H1 (cell line): Measurements from ENCODE around the gene VPS13A. TPM values are rescaled to one million over a fixed set of nuclear protein-coding genes. Genes with fewer than 3 reads are reported as not detected.
A peak's percentile ranks its signal among the peaks of the same experiment; 100 is the strongest.

Experiments used
- CTCF ChIA-PET: fragments of 300-600 bp; sonication (Branson Sonifier 250); formaldehyde crosslinking; loops from one replicate; lab custom pipeline; 2021; ENCODE audit not compliant: partially characterized antibody; lab: Charles Lee
- POLR2A ChIA-PET: fragments of 300-600 bp; sonication (Branson Sonifier 250); formaldehyde crosslinking; loops from one replicate; lab custom pipeline; 2021; ENCODE audit warnings: inconsistent platforms; ENCODE audit not compliant: partially characterized antibody; lab: Charles Lee
- DNase-seq, 2 experiments: peaks; one replicate each; pipeline versions ENCODE4 v3.0.0 to v3.0.0-alpha.2; 2010 to 2022; ENCODE audit warnings: low spot score in 2 of 2, low read depth in 1 of 2, mixed read lengths in 1 of 2
- FAIRE-seq: peaks from 2 replicates; lab custom pipeline; 2011; peaks lifted over from hg19 to GRCh38; lab: Jason Lieb, UNC
- H2AFZ ChIP-seq: 2 replicates; pipeline ENCODE4 v1.8.1; 2012; ENCODE audit warnings: low read length, inconsistent platforms
- H2AK5ac ChIP-seq: 2 replicates; pipeline ENCODE4 v1.6.1; 2013; ENCODE audit warnings: low read depth, low read length
- H2BK120ac ChIP-seq: replicated peaks from 2 replicates; pipeline ENCODE3; 2013; ENCODE audit warnings: low read depth, low read length, inconsistent platforms
- H2BK12ac ChIP-seq: 2 replicates; pipeline ENCODE4 v1.6.1; 2013; ENCODE audit warnings: low read depth, low read length
- H2BK15ac ChIP-seq: 2 replicates; pipeline ENCODE4 v1.6.1; 2013; ENCODE audit warnings: low read length
- H2BK20ac ChIP-seq: 2 replicates; pipeline ENCODE4 v1.6.1; 2013; ENCODE audit warnings: low read length
- H2BK5ac ChIP-seq: 2 replicates; pipeline ENCODE4 v1.6.1; 2013; ENCODE audit warnings: low read depth, low read length
- H3K14ac ChIP-seq: 2 replicates; pipeline ENCODE4 v1.6.1; 2013; ENCODE audit warnings: inconsistent platforms; ENCODE audit not compliant: insufficient read length
- H3K18ac ChIP-seq: 2 replicates; pipeline ENCODE4 v1.6.1; 2013; ENCODE audit warnings: low read length; ENCODE audit errors: extremely low read depth
- H3K23ac ChIP-seq: 2 replicates; pipeline ENCODE4 v1.6.1; 2013; ENCODE audit warnings: inconsistent platforms; ENCODE audit not compliant: insufficient read length
- H3K23me2 ChIP-seq: 2 replicates; pipeline ENCODE4 v1.6.1; 2013; ENCODE audit warnings: low read depth, low read length
- H3K27ac ChIP-seq: 2 replicates; pipeline ENCODE4 v1.6.1; 2011; ENCODE audit warnings: low read depth, low read length, inconsistent platforms
- H3K27me3 ChIP-seq, 4 experiments: replicated peaks in 1 of 4; 1 replicate in 1 of 4; 2 replicates in 3 of 4; pipeline versions ENCODE4 v1.6.1 to v1.8.1; 2011 to 2013; ENCODE audit warnings: low read length in 3 of 4, mild to moderate bottlenecking in 3 of 4, inconsistent platforms in 2 of 4, mixed read lengths in 2 of 4, moderate library complexity in 1 of 4; ENCODE audit not compliant: control insufficient read depth in 3 of 4, insufficient read depth in 3 of 4; ENCODE audit errors: extremely low read depth in 1 of 4
- H3K36me3 ChIP-seq, 4 experiments: 2 replicates each; pipeline versions ENCODE4 v1.6.1 to v1.8.1; 2011 to 2013; ENCODE audit warnings: mild to moderate bottlenecking in 4 of 4, low read length in 3 of 4, moderate library complexity in 2 of 4, control low read depth in 1 of 4, inconsistent platforms in 1 of 4; ENCODE audit not compliant: insufficient read depth in 4 of 4, control insufficient read depth in 2 of 4
- H3K4ac ChIP-seq: replicated peaks from 2 replicates; pipeline ENCODE3; 2013; ENCODE audit warnings: low read length, low read depth, mixed read lengths, inconsistent platforms; ENCODE audit not compliant: insufficient read length
- H3K4me1 ChIP-seq, 4 experiments: replicated peaks in 1 of 4; 1 replicate in 1 of 4; 2 replicates in 3 of 4; pipeline versions ENCODE4 v1.6.1 to v1.8.1; 2011 to 2013; ENCODE audit warnings: low read length in 3 of 4, inconsistent platforms in 2 of 4, mixed read lengths in 1 of 4; ENCODE audit not compliant: insufficient read depth in 4 of 4, control insufficient read depth in 3 of 4
- H3K4me2 ChIP-seq, 2 experiments: 2 replicates each; pipeline versions ENCODE4 v1.6.1 to v1.8.1; 2011 to 2013; ENCODE audit warnings: low read depth in 2 of 2, low read length in 2 of 2, control low read depth in 1 of 2, inconsistent platforms in 1 of 2, mild to moderate bottlenecking in 1 of 2; ENCODE audit not compliant: insufficient read depth in 1 of 2
- H3K4me3 ChIP-seq, 4 experiments: fragments of 200-600, 300-600 bp in 1 of 4; sonication (generic), shearing (Covaris generic), sonication (Bioruptor Twin) in 1 of 4; 2 replicates each; pipeline versions ENCODE4 v1.5.1 to v1.8.1; 2011 to 2016; ENCODE audit warnings: low read length in 4 of 4, low read depth in 3 of 4, control low read depth in 2 of 4, inconsistent platforms in 2 of 4, mild to moderate bottlenecking in 2 of 4, mixed read lengths in 1 of 4, moderate library complexity in 1 of 4; ENCODE audit not compliant: insufficient read depth in 2 of 4; ENCODE audit errors: extremely low read depth in 1 of 4
- H3K56ac ChIP-seq: replicated peaks from 2 replicates; pipeline ENCODE3; 2013; ENCODE audit warnings: low read depth, mild to moderate bottlenecking, mixed read lengths, low read length, inconsistent platforms; ENCODE audit not compliant: insufficient read length
- H3K79me1 ChIP-seq: 2 replicates; pipeline ENCODE4 v1.6.1; 2013; ENCODE audit warnings: low read depth, low read length, control low read depth
- H3K79me2 ChIP-seq, 2 experiments: 2 replicates each; pipeline versions ENCODE4 v1.6.1 to v1.8.1; 2012 to 2013; ENCODE audit warnings: low read length in 2 of 2, mild to moderate bottlenecking in 2 of 2, inconsistent platforms in 1 of 2; ENCODE audit not compliant: insufficient read depth in 2 of 2, control insufficient read depth in 1 of 2
- H3K9ac ChIP-seq, 4 experiments: replicated peaks in 1 of 4; 1 replicate in 1 of 4; 2 replicates in 3 of 4; pipeline versions ENCODE4 v1.6.1 to v1.8.1; 2011 to 2013; ENCODE audit warnings: low read depth in 3 of 4, low read length in 3 of 4, control low read depth in 2 of 4, mild to moderate bottlenecking in 2 of 4, moderate library complexity in 2 of 4, inconsistent platforms in 1 of 4; ENCODE audit errors: extremely low read depth in 1 of 4
- H3K9me3 ChIP-seq, 2 experiments: 2 replicates each; pipeline versions ENCODE4 v1.6.1 to v1.8.1; 2012 to 2013; ENCODE audit warnings: mild to moderate bottlenecking in 2 of 2, moderate library complexity in 2 of 2, control low read depth in 1 of 2, inconsistent platforms in 1 of 2, low read depth in 1 of 2, low read length in 1 of 2, mixed read lengths in 1 of 2; ENCODE audit not compliant: insufficient read depth in 2 of 2
- H4K20me1 ChIP-seq, 2 experiments: replicated peaks in 1 of 2; 2 replicates each; pipeline versions ENCODE3 to v1.8.1; 2011 to 2013; ENCODE audit warnings: inconsistent platforms in 2 of 2, low read length in 2 of 2, mild to moderate bottlenecking in 1 of 2; ENCODE audit not compliant: insufficient read depth in 2 of 2, control insufficient read depth in 1 of 2
- H4K5ac ChIP-seq: 2 replicates; pipeline ENCODE4 v1.6.1; 2013; ENCODE audit warnings: low read length, low read depth, mixed read lengths, inconsistent platforms; ENCODE audit not compliant: insufficient read length
- H4K8ac ChIP-seq: 2 replicates; pipeline ENCODE4 v1.8.0; 2013; ENCODE audit warnings: mild to moderate bottlenecking, moderate library complexity, low read length, inconsistent platforms; ENCODE audit not compliant: insufficient read depth; ENCODE audit errors: extremely low read depth
- H4K91ac ChIP-seq: replicated peaks from 2 replicates; pipeline ENCODE3; 2013; ENCODE audit warnings: low read length, mixed read lengths, inconsistent platforms; ENCODE audit not compliant: insufficient read length
- SRF ChIP-seq: IDR thresholded peaks from 2 replicates; pipeline ENCODE4 v1.6.1; 2011; ENCODE audit warnings: mild to moderate bottlenecking, low read depth, low read length, moderate library complexity
- TAF1 ChIP-seq: IDR thresholded peaks from 2 replicates; pipeline ENCODE4 v1.6.1; 2011; ENCODE audit warnings: mild to moderate bottlenecking, low read depth, low read length
- WGBS, 2 experiments: shearing (Covaris generic) in 1 of 2; methylation state at CpG; one replicate each; pipeline versions ENCODE4 v1.1.6 to v1.1.7; 2013 to 2015; ENCODE audit warnings: low lambda C conversion rate in 2 of 2, mixed read lengths in 2 of 2, inconsistent platforms in 1 of 2, low coverage in 1 of 2, missing lambda C conversion rate in 1 of 2; ENCODE audit not compliant: insufficient replicate concordance in 2 of 2, insufficient coverage in 1 of 2, insufficient read length in 1 of 2; ENCODE audit errors: extremely low coverage in 1 of 2, missing lambda C conversion rate in 1 of 2; 5-methylcytosine and 5-hydroxymethylcytosine counted together
- polyA plus RNA-seq, 7 experiments: library from polyadenylated mRNA; depleted of rRNA in 3 of 7; stranded (reverse) in 5 of 7; unstranded in 2 of 7; fragments of >200 nt in 5 of 7; fragments of 200-250 nt in 2 of 7; gene quantifications; 1 replicate in 5 of 7; 2 replicates in 1 of 7; 4 replicates in 1 of 7; pipeline versions ENCODE4 v1.2.1 to v1.2.3, GENCODE V29; 2011 to 2013; ENCODE audit warnings: missing spikeins in 2 of 7, mixed read lengths in 2 of 7
- total RNA-seq: library from RNA; stranded (reverse); fragmentation: NEBNext Ultra II Directional; extraction: Animal tissue kit (Norgen Biotek cat#: 25700); gene quantifications from 2 replicates; pipeline ENCODE4 v1.2.1, GENCODE V29; 2021

VPS13A gene
- total and polyA plus RNA-seq, 2 of the 8 experiments (the other 6 are each of a cell fraction or from before 2014, with no cell fraction given) = 6.0 to 36.5 TPM

DNA sequence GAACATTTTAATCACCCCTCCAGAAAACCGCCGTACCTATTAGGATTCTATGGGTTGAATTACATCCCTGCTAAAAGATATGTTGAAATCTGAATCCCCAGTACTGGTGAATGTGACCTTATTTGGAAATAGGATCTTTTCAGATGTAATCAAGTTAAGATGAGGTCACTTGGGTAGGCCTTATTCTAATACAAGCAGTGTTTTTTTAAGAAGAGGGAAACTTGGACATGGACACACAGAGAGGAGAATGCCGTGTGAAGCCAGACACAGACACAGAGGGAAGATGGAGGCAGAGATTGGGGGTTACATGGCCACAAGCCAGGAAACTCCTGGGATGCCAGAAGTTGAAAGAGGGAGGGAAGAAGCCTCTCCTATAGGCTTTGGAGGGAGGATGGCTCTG is 287.3 kb downstream of the VPS13A start:
- CTCF ChIA-PET = interaction anchor here (7.9 kb wide), 1 partner anchor 9 kb away, joined by 72 read pairs; no protein-coding TSS in a partner anchor
- TF ChIP-seq SRF (peak; percentile 64; the same call in 1 of the 2 replicates), TAF1 (no peak)

More for the DNA sequence above, 287.3 kb downstream of the VPS13A start:
- H2BK12ac ChIP-seq = no peak overlapping the region
- H3K4me2 ChIP-seq = no peak overlapping the region
- no peaks in the 10 kb centered on the region for H3K36me3 ChIP-seq
- WGBS, 2 experiments = 85% methylated on average over 3 of the region's 3 CpGs; no CpG with 5 or more reads in 1 of the 2 experiments
- no peak overlapping the region for H2AK5ac ChIP-seq
- H3K4ac ChIP-seq = no peak overlapping the region
- DNase-seq = no peak
- H4K20me1 ChIP-seq = no peaks in the 10 kb centered on the region
- no peaks in the 10 kb centered on the region for H3K79me2 ChIP-seq
- H2AFZ ChIP-seq = no peak overlapping the region
- no peak overlapping the region for H3K56ac ChIP-seq
- no peak overlapping the region for H2BK20ac ChIP-seq
- H3K18ac ChIP-seq = no peak overlapping the region
- no peaks in the 10 kb centered on the region for H3K9me3 ChIP-seq
- H4K5ac ChIP-seq = no peak overlapping the region
- FAIRE-seq = no peak
- no peak overlapping the region for H3K23ac ChIP-seq
- no peak overlapping the region for H2BK15ac ChIP-seq
- no peak overlapping the region for H3K9ac ChIP-seq
- POLR2A ChIA-PET = no interaction called here
- no peaks in the 10 kb centered on the region; the same call in 1 of the 2 replicates for H3K79me1 ChIP-seq
- H4K8ac ChIP-seq = no peak overlapping the region
- H3K4me1 ChIP-seq = peaks cover 0 to 6% (median 2%) of the 10 kb centered on the region in 4 experiments; a peak in 4 of 7 replicates
- H3K4me3 ChIP-seq = no peak overlapping the region
- H2BK120ac ChIP-seq = no peak overlapping the region
- H2BK5ac ChIP-seq = no peak overlapping the region
- no peak overlapping the region for H3K14ac ChIP-seq
- H3K23me2 ChIP-seq = no peaks in the 10 kb centered on the region; the same call in 1 of the 2 replicates
- H3K27me3 ChIP-seq = no peaks in the 10 kb centered on the region
- no peak overlapping the region for H3K27ac ChIP-seq
- H4K91ac ChIP-seq = no peak overlapping the region
